K562 (cell line): ENCODE results near the gene CNRIP1.

ENCODE experiments used
- BHLHE40 ChIP-seq: IDR thresholded peaks from 2 replicates; pipeline ENCODE4 v1.6.1; 2011; ENCODE audit warnings: low read length, improper control_type of control experiment
- CHD2 ChIP-seq: IDR thresholded peaks from 2 replicates; pipeline ENCODE4 v1.6.1; 2011; ENCODE audit warnings: low read depth, low read length
- CREB1 ChIP-seq, 2 experiments: sonication (generic) in 1 of 2; formaldehyde crosslinking in 1 of 2; IDR thresholded peaks; 2 replicates each; pipeline versions ENCODE4 v1.6.1 to v1.8.0; 2012 to 2022; ENCODE audit warnings: inconsistent platforms in 1 of 2, mild to moderate bottlenecking in 1 of 2, missing genetic modification reagents in 1 of 2, moderate library complexity in 1 of 2
- FOXP1 ChIP-seq: sonication (generic); formaldehyde crosslinking; IDR thresholded peaks from 2 replicates; pipeline ENCODE4 v1.8.0; 2022; ENCODE audit warnings: mild to moderate bottlenecking, missing genetic modification reagents
- HDAC2 ChIP-seq: fragments of 450-650 bp; IDR thresholded peaks from 2 replicates; pipeline ENCODE4 v1.6.1; 2016; ENCODE audit warnings: mild to moderate bottlenecking
- HNRNPH1 ChIP-seq: fragments of 200-400 bp; formaldehyde crosslinking; optimal IDR thresholded peaks from 2 replicates; pipeline ENCODE3; 2017; ENCODE audit warnings: low read depth, mild to moderate bottlenecking, low read length, moderate library complexity
- MEIS2 ChIP-seq: fragments of 450-650 bp; IDR thresholded peaks from 2 replicates; pipeline ENCODE4 v1.6.1; 2014; ENCODE audit warnings: mild to moderate bottlenecking; ENCODE audit not compliant: partially characterized antibody
- MTA3 ChIP-seq: fragments of 450-650 bp; formaldehyde crosslinking; IDR thresholded peaks from 2 replicates; pipeline ENCODE4 v1.6.1; 2017; ENCODE audit warnings: mild to moderate bottlenecking, borderline replicate concordance
- RBM39 ChIP-seq: fragments of 200-400 bp; formaldehyde crosslinking; optimal IDR thresholded peaks from 2 replicates; pipeline ENCODE3; 2018; ENCODE audit warnings: low read depth, low read length
- SNRNP70 ChIP-seq: fragments of 200-400 bp; formaldehyde crosslinking; optimal IDR thresholded peaks from 2 replicates; pipeline ENCODE3; 2017; ENCODE audit warnings: low read depth, low read length
- ZNF121 ChIP-seq: sonication (generic); formaldehyde crosslinking; conservative IDR thresholded peaks from 2 replicates; pipeline ENCODE4 v1.8.0; 2022; ENCODE audit warnings: missing genetic modification reagents
- ZNF133 ChIP-seq: fragments of 250-450 bp; sonication (Bioruptor Pico); IDR thresholded peaks from 2 replicates; pipeline ENCODE4 v1.4.0; 2020; ENCODE audit warnings: mild to moderate bottlenecking

- TF ChIP-seq SNRNP70, result no peak
- TF ChIP-seq ZNF133 (CRISPR knock-in tag), result no peak
- peak; percentile 80 for TF ChIP-seq CHD2
- TF ChIP-seq FOXP1 (CRISPR knock-in tag), result no peak
- TF ChIP-seq ZNF121 (CRISPR knock-in tag), result no peak
- TF ChIP-seq MTA3, result 0 out of 2 replicates have a peak, but pooled peaks have one; percentile 19
- no peak for TF ChIP-seq HNRNPH1
- TF ChIP-seq CREB1 (IDR thresholded peaks at IDR 0.05), result peak; percentile 67
- TF ChIP-seq CREB1 (CRISPR knock-in tag; IDR thresholded peaks at IDR 0.05), result peak; percentile 86
- TF ChIP-seq BHLHE40, result peak; percentile 60; the same call in 1 of the 2 replicates
- no peak for TF ChIP-seq RBM39
- no peak for TF ChIP-seq HDAC2
- peak; percentile 41 for TF ChIP-seq MEIS2
These were observed 42.3 kb upstream of the CNRIP1 start for GRCh38 chr2:68362069-68362468.
